GM18868 (cell line): ENCODE results near the gene MROH7.
A peak's percentile ranks its signal among the peaks of the same experiment; 100 is the strongest.

Source experiments
- ATAC-seq: cut with Tn5 transposase; IDR thresholded peaks from one replicate; pipeline ENCODE4 v1.9.1; 2021; ENCODE audit warnings: mild to moderate bottlenecking, moderate library complexity; ENCODE audit not compliant: unreplicated experiment

Gene MROH7

DNA sequence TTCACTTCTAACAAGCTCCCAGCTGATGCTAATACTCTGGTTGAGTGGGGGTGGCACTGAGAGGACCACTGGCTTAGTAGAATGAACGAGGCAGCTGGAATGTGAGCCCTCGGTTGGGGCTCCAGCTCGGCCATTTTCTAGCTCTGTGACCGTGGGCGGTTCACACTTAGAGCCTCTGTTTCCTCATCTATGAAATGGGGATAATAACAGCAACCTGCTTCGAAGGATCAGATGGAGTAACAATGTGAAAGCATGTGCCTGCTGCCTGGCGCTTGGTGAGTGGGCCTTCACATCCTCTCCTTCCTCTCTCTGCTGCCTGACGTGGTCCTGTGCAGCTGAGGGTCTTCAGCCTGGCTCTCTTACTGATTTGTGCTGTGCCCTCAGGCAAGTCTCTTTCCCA lies 53.2 kb downstream of the MROH7 start:
- ATAC-seq, result no peak

DNA sequence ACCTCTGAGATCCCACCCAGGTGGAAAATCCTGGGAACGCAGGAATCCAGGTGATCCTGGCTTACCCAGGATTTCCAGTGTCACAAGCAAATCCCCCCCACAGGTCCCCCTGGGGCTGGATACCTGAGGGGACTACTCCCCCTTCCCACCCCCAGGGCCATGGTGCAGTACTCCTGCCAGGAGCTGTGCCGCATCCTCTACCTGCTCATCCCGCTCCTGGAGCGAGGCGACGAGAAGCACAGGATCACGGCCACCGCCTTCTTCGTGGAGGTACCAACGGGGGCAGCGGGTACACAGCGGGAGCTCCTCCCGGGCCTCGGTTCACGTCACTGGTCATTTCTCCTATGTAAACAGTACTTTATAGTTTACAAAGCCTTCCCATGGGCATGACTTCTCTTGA lies 53.6 kb downstream of the MROH7 start:
- ATAC-seq, result no peak

DNA sequence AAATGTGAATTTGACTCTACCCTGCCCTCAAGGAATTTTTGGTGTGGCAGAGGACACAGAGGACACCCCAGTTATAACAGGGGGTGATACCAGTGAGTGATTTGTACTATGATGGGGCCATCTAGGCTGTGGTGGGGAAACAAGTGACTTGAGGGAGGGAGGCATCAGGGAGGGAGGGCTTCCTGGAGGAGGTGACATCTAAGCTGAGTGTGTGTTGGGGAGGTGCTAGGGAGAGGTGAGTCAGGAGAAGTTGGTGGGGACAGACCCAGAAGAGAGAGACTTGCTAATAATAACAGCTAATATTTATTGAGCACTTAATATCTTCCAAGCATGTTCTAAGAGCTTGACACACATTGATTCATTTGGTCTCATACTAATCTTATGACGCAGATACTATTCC lies 54.2 kb downstream of the MROH7 start:
- no peak for ATAC-seq

DNA sequence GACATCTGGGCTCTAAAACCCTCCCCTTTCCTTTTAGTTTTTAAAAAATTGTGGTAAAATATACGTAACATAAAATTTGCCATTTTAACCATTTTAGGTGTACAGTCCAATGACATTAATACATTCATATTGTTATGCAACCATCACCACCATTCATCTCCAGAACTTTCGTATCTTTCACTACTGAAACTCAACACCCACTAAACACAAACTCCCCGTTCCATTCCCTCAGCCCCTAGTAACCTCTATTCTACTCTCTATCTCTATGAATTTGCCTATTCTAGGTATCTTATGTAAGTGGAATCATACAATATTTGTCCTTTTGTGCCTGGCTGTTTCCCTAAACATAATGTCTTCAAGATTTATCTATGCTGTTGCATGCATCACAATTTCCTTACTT lies 54.7 kb downstream of the MROH7 start:
- no peak for ATAC-seq

DNA sequence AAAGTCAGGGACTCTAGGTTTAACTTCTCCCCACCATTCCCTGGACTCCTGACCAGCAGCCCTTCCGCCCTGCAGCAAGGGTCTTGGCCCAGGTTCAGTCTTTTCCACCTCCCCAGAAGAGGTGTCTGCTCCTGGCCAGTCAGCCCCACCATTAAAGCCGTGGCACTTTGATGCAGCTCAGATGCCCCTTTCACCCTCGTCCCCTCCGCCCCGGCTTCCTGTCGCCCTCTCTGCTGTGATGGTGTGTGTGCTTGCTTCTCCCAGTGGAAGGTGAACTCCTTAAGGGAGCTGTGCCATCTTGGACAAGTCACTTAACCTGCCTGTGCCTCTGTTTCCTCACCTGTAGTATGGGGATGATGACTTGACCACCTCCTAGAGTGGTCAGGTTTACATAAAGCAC lies 56.3 kb downstream of the MROH7 start:
- ATAC-seq, result no peak

DNA sequence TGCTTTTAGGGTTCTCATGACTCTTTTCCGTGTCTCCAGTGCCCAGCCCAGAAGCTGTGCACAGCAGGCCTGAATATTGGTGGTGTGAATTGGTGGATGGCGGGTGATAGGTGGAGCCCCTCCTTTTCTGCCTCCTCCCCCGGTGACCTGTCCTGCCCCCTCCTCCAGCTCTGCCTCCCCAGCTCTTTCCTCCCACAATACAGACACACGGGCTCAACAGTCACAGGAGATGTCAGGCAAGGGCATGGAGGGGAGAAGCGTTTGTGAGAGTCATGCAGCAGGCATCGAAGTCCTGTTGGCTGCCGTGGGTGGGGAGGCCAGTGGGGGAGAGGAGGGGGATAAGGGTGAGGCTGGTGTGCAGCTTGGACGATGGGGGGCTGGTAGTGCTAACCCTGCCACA lies 56.8 kb downstream of the MROH7 start:
- no peak for ATAC-seq

DNA sequence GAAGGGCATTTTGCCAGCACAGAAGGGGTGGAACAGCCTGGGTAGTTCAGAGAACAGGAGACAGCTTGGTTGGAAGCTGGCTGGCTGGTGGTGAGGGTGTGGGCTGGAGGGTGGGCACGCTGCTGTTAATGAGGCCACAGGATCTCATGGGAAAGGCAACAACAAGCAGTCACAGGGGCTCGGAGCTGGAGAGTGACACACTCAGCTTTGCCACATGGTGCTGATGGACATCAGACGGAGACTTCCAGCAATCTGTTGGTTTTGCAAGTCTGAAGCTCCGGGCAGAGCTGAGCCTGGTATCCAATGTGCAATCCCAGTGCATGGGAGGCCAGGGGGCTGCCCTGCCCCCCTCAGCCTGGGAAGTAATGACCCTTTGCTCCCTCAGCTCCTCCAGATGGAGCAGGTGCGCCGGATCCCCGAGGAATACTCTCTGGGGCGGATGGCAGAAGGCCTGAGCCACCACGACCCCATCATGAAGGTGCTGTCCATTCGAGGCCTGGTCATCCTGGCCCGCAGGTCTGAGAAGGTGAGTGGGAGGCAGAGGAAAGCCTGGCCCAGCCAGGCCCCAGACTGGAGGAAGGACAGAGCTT lies 58.4 kb downstream of the MROH7 start:
- ATAC-seq, result no peak

DNA sequence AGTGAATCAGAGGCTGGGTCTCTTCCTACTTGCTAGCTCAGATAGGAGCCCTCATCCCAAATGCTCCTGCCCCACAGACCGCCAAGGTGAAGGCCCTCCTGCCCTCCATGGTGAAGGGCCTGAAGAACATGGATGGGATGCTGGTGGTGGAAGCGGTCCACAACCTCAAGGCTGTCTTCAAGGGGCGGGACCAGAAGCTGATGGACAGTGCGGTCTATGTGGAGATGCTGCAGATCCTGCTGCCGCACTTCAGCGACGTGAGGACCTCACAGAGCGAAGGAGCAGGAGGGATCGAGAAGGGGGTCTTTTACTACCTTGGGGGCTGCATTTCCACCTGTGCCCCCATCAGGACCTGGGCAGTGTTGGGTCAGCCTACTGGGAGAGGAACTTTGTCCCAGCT lies 59.5 kb downstream of the MROH7 start:
- no peak for ATAC-seq

DNA sequence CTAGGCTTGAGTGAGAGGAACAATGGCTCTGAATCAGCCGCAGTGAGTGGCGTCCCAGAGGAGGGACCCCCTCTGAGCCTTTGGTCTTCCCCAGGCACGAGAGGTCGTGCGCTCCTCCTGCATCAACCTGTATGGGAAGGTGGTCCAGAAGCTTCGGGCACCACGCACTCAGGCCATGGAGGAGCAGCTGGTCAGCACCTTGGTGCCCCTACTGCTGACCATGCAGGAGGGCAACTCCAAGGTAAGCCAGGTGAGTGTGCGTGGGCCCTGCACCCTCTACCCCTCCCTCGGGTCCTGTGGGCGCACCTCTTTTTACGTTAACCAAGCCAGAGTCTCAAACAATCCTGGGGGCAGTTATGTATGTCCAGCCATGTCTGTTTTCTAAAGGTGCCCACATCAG lies 60.4 kb downstream of the MROH7 start:
- ATAC-seq, result no peak

DNA sequence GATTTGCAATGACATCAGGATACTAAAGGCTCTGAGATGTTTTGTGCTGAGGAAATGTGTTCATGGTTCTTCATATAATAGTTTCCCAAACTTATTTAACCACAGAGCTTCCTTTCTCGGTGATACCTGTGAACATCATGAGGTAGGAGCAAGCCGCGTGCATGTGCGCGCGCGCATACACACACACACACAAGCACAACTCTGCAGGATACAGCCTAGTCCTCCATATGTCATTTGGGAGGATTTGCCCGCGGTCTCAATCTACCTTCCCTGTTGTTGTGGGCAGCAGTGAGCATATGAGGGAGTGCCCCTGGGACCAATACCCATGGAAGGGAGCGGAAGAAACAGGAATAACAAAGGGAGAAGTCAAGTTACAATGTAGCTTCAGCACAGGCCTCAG lies 61.9 kb downstream of the MROH7 start:
- ATAC-seq, result no peak

DNA sequence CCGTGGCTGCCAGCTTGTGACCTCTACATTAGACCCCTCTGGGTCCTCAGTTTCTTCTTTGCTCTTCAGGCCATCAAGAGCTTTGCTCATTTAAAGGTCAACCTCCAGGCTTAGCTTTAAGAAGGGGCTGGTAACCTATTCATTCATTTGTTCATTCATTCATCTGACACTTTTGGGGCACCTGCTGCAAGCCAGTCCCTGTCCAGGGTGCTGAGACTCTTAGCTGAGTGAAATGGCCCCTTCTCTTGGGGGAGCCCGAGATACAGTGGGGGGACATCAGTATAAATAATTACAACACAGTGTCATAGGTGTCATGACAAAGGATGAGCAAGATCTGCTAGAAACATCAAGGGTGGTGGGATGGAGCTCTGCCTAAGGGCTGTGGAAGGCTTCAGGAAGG lies 63.6 kb downstream of the MROH7 start:
- ATAC-seq, result no peak

DNA sequence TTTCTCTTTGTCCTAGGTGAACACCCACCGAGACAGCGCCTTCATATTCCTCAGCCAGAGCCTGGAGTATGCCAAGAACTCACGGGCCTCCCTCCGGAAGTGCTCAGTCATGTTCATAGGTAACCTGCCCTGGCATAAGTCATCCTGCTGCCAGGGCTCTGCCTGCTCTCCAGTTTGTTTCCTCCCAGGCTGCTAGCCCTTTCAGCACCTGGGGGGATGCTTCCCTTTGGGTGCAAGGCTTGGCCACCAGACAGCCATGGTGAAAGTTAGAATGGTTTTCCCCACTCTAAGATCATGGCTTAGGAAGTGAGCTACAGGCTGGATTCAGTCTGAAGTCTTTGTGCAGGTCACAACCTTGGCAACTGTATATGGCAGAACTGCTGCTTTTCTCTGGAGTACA lies 64.8 kb downstream of the MROH7 start:
- ATAC-seq, result no peak

DNA sequence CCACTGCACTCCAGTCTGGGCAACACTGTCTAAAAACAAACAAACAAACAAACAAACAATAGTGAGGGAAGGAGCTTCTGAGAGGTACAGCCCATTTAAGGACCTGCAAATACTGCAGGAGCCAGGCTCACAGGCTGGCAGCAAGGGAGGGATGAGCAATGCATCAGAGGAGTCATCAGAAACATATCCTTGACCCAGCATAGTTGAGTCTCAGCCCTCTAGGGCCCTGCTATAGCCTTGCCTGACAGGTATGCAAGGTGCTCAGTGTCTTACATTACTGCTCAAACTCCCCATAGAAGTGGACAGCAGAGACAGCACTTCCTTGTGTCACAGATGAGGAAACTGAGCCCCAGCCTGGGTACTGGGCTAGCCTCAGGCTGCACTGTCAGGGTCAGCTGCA lies 66.8 kb downstream of the MROH7 start:
- ATAC-seq, result no peak

DNA sequence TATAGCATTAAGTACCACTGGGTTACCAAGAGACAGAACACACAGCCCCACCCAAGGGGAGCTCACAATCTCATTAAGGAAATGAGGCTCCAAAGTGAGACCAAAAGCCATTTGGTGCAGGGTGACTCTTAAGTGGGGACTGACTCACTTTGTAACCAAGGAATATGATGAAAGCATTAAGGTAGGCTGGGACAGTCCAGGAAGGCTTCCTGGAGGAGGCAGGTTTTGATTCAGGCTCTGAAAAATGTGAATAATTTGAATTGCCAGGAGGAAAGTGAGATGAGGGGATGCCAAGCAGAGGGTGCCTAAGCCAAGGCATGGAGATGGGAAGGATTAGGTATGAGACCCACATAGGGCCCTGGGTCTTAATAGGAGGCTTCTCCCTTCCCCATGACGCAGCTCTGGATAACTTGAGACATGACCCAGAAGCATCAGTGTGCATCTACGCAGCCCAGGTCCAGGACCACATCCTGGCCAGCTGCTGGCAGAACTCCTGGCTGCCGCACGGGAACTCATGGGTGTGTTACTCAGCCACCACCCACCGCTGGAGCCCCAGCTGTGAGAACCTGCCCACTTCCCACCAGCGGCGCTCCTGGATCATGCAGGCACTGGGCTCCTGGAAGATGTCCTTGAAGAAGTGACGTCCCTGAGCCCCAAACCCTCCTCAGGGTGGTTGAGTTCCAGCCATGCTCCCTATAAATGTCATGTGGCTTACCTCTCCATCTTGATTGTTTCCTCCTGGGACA lies 68.1 kb downstream of the MROH7 start:
- ATAC-seq, result no peak

DNA sequence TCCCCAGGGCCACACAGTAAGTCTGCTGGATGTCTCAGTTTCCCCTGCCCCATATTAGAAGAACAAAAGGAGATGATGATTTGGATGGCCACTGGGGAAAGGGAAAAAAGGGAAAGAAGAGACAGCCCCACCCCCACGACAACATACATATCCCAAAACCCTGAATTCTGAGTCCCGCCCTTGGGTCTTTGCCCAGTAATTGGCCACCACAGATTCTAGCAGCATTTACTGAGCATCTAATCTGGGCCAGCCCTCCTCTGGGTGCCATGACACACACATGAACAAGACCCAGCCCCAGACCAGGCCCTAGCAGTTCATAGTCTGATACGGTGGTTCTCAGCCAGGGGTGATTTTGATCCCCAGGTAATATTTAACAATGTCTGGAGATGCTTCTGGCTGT lies 68.8 kb downstream of the MROH7 start:
- ATAC-seq, result no peak

DNA sequence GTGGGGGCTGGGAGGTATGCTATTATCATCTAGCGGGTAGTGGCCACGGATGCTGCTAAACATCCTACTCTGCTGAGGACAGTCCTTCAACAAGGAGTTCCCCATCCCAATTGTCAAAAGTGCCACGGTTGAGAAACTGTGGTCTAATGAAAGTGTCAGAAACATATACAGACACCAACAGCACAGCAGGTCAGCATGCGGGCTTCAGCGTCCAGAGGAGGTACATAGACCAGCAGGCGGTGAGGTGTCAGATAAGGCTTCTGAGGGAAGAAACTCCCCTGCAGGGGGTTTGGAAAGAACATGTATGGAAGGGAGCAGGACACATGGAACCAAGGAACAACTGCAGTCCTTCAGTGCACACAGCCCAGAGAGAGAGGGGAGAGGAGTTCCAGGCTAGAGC lies 69.3 kb downstream of the MROH7 start:
- no peak for ATAC-seq

DNA sequence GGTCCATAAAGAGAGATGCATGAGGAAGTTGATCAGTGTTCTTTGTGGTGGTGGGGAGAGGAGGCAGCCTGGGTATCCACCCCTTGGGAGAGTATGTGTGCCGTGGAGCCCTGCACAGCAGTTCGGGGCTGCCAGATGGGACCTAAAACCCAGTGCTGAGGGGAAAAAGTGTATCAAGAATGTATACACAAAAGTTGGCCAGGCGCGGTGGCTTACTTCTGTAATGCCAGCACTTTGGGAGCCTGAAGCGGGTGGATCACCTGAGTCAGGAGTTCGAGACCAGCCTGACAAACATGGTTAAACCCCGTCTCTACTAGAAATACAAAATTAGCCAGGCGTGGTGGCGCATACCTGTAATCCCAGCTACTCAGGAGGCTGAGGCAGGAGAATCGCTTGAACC lies 70.0 kb downstream of the MROH7 start:
- ATAC-seq, result no peak

DNA sequence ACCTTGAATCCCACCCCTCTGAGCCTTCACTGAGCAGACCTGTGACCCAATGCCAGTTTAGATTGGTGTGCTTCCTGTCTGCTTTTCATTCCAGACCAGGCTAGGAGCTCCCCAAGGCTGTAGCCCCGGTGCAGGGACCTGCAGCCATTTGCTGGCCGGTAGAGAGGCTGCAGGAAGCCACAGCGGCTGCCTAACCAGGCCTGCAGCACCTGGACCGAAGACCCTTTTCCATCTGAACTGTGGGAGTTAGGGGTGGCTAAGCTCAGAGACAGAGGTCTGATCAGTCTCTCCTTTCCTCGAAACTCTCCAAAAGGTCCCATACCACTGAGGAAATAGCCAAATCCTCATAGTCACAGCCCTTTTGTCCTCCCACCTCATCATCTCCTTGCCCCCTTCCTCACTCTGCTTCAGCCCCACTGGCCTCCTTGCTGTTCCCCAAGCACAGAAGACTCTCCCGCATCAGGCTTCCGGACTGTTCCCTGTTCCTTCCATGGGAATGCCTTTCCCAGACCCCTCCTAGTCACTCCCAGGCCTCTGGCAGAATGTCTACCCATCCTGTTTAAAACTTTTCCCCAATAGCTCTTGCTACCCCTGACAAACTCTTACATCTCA lies 73.4 kb downstream of the MROH7 start:
- ATAC-seq, result no peak

DNA sequence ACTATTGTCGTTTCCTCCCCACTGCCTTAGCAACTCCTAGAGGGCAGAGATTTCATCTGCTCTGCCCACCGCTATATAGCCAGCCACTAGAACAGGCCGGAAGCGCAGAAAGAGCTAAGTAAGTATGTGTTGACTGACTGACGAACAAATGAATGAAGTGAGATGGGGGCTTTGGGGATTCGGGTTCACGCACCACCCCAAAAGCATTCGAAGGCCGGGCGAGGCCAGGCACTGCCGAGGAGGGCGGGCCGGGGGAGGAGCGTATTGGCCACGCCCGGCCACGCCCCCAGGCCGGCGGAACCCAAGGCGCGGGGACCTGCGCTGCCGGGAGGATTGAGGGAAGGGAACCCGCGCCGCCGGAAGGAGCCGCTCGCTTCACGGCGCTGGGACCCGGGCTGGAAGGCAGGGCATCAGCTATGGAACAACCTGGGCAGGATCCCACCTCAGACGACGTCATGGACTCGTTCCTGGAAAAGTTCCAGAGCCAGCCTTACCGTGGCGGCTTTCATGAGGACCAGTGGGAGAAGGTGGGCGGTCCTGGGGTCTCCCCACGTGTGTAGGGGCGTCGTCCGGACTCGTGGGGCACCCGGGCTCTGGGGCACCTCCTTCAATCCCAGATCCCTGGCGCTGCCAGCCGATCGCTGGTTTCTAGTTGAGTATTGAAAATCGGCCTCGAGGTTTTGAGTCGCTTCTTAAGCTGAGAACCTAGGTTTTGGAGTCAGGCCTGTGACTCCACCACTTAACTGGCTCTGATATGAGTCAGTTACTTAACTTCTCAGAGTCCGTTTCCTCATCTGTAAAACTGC lies 74.1 kb downstream of the MROH7 start, which contains the start of gene TTC4:
Gene TTC4, plus strand, starts transcription at position 369 of the 806 bp plus-strand sequence. Its CDS starts 48 bp downstream, at position 417.
- ATAC-seq, result peak; percentile 97

DNA sequence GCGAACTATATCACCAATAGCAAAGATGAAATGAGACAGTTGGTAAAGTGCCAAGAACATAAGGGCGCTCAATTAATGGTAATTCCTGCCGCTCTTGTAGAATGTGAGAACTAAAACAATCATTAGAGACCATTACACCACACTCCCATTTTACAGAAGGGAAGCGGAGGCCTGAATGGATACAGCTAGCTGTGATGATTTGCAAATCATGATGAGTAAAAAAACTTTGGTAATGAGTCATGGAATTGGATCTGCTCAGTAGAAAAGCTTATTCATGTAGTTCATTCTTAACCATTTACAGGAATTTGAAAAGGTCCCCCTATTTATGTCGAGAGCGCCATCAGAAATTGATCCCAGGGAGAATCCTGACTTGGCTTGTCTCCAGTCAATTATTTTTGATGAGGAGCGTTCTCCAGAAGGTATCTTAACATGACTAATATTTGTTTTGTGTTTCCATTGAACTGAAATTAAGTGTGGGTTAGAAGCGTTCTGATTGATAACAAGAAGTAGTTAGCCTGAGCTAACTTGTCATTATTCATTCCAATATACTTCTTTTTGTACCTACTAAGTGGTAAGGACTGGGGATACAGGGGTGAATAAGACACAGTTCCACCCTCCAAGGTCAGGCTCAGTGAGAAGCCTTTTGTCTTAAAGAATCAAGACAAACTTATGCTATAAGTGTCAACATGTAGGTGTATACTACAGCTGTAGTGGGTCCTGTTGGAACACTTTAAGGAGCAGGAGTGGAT lies 74.9 kb downstream of the MROH7 start:
- no peak for ATAC-seq

DNA sequence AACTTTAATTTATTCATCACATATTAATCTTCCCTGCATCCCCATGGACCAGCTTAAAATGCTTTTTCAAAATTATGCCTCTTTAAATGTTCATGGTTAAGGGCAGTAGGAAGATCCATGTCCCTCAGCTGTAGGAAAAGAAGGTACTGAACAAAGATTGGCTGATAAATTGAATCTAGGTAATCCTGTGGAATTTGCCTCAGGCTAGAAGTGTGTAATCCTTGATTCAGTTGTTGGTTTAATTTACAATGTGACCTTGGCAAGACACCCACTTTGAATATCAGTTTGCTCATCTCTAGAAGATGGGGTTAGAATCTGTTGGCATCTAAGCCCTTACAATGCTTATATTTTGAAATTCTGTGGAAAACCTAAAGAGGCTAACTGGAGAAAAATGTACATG lies 80.1 kb downstream of the MROH7 start:
- ATAC-seq, result no peak
